ENCODE data around the gene STK26.

- TF ChIP-seq CTCF (IDR thresholded peaks at IDR 0.05) (no peak), POLR2A (IDR thresholded peaks at IDR 0.05) (no peak)
Observed at GRCh38 chrX:132120913-132121312, 97.8 kb downstream of the STK26 start.

Measured in uterus (tissue), 2 donors.